GM19240 (cell line): ENCODE measurements around the gene NTF3.

Experiments
- DNase-seq: peaks from one replicate; pipeline ENCODE4 v3.0.0; 2011; ENCODE audit warnings: low spot score; ENCODE audit not compliant: insufficient read length

NTF3 gene

GRCh38 chr12:5510251-5510805, 78.4 kb downstream of the NTF3 start:
- DNase-seq = no peak

DNA sequence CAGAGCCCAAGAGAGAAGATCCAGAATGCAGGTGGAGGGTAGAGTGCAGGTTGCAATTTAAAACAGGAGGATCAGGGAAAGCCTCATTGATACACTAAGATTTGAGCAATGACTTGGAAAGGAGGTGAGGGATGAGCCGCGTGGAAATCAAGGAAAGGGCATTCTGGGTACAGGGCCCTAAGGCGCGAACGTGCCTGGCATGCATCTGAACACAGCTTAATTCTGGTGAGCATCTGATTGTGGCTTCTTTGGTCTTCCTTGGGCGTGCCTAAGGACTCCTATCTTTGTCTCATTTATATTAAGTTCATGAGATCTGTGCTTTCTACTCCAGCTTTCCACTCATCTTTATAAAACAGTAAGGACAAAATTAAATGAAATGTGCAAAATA, 79.3 kb downstream of the NTF3 start:
- DNase-seq = no peak

GRCh38 chr12:5511644-5512600, 80.0 kb downstream of the NTF3 start:
- no peak for DNase-seq

DNA sequence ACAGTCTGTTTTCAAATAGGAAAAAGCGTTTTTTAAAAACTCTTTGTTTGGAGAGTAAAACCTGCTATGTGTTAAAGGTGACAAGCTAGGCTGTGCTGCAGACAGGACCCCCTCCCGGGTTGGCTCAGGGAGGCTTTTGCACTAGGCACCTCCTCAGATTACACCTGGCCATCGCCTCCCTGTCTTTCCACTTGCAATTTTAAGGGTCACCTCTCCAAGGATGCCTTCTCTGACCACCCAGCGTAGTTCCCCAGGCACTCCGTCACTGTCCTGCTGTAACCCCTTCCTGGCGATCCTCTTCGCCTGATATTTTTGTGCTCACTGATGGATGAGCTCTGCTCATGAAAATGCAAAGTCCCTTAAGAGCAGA, 80.7 kb downstream of the NTF3 start:
- DNase-seq = no peak

- no peak for DNase-seq
These were observed 81.5 kb downstream of the NTF3 start for GRCh38 chr12:5513406-5513805.

DNA sequence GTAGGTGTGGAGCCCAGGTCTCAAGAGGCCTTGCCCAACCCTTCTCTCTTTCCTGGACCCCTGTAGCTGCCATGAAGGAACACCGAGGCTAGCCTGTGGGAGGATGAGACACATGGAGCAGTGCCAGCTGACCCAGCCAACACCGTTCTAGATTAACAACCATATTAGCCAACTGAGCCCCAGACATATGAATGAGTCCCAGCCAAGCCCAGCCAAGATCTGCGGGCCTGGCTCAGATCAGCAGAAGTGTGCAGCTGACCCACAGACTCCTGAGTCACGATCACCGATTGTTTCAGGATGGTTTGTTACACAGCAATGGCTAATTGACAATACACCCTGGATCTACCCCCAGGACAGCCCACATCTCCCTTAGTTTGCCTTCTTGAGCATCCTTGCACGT, 82.1 kb downstream of the NTF3 start:
- no peak for DNase-seq

DNA sequence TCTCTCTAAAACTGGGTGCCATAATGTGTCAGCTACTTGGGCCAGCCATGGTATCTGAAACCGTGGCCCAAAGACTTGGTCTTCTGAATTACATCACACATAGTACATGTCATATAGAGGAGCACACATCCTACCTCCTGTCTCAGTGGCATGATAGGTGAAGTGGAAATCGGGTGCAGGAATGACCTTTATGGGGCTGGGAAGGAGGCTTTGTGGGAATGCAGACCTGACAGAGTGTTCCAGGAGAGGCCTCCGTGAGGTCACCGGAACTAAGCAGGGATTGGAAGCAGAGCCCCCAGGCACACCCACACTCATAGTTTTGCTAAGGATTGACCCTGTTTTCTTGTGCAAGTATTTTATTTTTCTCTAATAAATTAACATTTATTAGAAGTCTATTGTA, 82.6 kb downstream of the NTF3 start:
- DNase-seq = no peak

- no peak for DNase-seq
These were observed 83.5 kb downstream of the NTF3 start for GRCh38 chr12:5515458-5515857.

DNA sequence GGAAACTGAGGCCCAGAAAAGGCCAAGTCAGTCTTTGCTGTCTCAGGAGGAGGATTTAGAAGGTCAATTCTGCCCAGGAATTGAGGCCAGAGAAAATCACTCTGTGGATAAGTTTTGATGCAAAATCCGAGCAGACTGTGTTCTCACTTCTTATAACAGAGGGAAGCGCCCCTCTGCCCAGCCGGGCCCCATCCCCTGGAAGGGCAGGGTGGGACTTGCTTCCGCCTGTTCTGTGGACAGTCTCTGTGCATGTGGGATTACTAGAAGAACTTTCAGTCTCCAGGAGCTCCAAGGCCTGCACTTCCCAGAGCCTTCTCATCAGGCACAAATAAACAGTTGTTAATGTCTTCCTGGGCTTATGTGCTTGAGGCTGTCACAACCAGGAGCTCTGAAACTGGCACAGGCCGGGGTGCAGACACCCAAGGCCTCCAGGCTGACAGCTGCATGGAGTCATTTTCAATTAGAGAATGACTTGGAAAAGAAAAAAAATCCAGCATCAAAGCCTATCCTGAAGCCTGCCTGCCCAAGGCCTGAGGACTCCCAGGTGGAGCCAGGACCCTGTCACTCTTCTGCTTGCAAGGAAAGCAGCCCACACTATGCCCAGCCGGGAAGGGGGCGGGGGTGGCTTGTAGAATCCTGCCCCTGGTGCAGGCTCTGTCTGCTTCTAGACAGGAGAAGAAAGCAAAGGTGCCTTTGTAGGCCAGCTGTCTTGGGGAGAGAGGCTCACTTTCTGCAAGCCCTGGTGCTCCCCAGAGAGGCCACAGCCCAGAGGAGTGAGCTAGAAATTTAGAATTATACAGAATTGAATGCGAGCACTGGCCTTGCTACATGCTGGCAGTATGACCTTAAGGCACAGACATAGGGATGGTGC, 84.7 kb downstream of the NTF3 start:
- no peak for DNase-seq

DNA sequence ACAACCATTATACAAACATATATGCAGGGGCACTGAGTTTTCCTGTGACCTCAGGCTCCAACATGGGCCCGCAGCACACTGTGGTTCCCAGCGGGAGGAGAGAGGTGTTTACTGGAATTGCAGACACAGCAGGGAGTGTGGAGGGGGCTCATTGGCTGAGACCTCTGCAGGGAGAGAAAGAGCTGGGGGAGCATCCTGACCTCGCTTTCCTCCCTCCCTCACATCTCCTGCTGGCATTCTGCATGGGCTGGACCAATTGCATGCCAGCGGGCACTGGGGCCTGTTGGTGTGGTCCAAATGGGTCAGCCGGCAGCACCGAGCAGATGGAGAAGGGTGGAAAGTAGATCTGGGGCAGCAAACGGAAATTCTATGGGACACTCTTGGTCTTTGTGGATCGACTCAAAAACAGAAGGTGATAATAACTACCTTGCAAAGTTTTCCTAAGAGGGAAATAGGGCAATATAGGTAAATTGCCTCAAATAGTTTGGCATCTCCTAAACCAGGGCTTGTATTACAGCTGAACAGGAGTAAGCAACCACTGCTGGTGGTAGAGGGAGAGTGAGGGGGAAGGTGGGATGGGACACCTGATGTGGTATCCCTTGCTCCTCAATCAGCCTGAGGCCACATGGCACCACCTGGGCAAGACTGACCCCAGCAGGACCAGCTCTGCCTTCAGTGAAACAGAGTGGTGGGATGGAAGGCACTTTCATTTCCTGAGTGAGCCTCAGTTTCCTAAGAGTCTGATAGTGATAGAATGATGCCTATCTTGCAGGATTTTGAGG, 86.9 kb downstream of the NTF3 start:
- no peak for DNase-seq

DNA sequence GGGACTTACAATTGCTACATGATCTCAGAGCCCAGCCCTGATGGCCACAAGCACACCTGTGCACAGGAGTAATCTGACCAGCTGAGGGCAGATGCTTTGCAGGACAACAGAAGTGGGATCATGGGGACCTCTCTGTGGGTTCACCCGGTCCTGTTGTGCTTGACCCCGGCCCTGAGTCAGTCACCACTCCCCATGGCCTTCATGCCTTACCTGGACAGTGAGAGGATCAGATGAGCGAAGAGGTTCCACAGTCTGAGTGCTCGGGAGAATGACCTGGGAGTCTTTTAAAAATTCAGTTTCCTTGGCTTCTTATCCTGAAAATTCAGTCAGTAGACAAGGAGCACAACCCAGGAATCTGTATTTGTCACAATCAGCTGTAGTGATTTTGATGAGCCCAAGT, 88.1 kb downstream of the NTF3 start:
- DNase-seq = no peak

DNA sequence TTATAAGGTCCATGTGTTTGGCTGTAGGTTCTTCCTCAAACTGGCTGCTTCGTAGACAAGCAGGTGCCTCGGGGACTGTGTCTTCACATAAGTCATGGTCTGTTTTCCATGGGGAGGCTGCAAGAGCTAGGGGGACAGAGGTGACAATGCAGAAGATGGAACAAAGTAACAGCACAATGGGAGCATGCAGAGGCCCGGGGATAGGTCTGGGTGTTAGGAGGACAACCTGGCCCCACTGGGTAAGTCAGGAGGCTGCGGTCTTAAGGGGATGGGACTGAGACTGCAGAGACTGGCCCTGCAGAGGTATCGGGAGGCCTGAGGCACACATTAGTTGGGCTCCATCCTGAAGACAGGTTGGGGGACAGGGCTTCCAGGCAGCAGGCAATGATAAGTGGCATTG, 88.9 kb downstream of the NTF3 start:
- DNase-seq = no peak

DNA sequence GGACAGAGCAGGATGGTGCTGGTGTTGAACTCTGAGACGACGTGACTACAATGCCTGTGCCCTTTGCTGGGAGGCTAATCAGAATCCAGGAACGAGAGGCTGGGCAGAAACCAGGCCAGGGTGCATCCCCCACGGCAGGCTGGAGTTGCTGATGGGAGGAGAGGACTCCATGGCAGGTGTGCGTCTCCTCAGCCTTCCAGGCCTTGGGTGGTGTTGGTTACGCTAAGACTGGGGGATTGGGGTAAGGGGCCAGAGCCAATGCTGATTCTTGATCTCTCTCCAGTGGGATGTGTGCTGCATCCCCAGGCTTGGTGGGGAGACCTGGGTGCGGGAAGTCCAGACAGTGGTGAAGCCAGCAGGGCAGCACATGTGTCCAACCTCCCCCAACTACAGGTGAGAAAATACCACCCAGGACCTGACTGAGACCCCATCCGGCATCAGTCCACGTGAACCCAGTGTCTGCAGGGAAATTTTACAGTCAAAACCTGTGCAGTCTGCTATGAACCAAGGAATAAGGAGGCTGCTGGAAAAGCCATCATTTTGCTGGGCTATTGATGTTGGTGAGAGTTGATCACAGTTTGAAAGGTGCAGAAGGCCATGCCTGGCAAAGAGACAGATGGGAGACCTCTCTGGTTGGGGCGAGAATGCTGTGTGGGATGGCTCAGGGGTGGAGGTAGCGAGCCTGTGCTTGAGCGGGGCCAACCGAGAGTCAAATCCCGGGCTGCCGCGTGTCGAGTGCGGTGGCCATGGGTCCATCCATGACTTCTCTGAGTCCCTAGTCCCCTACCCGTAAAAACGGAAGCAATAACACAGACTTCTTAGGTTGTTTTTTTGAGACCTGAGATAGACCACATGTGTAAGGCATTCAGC, 89.8 kb downstream of the NTF3 start:
- DNase-seq = no peak

DNA sequence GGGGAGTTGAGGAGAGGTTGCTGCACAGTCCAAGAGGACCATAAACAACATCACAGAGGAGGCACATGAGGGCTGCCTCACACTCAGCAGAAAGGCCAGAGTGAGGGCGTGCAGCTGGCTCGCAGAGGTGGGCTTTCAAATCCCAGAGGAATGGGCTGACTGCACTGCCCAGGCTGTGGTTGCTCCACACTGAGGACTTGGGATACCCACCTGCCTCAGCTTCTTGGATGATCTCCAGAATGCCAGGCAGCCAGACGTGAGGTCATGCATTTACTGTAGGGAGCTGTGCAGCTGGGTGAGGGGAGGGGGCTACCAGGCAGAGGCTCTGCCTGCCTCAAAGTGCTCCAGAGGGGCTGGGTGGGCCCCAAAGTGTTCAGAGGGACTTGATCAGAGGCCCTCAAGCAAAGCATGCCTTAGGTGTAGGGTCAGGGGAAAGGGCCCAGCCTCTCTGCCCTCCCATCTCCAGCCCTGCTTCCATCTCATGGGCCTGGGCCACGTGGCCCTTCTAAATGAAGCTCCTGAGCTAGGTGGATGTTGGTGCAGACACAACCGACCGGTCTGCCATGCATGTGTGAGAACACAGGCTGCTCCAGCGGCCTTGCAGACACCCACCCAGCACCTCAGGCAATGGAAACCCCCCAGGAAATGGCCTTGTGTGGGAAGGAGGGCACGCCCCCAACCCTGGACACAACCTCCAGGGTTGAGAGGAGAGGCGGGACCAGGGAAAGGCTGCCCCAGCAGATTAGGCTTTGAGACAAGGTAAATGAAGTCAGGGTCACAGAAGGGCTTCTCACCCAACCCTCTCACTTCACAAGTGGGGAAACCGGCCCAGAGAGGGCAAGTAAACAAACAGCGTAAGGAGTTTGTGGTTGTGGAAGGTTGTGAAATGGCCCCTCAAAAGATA, 90.8 kb downstream of the NTF3 start:
- no peak for DNase-seq

- no peak for DNase-seq
These were observed 91.6 kb downstream of the NTF3 start for GRCh38 chr12:5523396-5524115.

- DNase-seq = no peak
These were observed 92.3 kb downstream of the NTF3 start for GRCh38 chr12:5524116-5524768.

DNA sequence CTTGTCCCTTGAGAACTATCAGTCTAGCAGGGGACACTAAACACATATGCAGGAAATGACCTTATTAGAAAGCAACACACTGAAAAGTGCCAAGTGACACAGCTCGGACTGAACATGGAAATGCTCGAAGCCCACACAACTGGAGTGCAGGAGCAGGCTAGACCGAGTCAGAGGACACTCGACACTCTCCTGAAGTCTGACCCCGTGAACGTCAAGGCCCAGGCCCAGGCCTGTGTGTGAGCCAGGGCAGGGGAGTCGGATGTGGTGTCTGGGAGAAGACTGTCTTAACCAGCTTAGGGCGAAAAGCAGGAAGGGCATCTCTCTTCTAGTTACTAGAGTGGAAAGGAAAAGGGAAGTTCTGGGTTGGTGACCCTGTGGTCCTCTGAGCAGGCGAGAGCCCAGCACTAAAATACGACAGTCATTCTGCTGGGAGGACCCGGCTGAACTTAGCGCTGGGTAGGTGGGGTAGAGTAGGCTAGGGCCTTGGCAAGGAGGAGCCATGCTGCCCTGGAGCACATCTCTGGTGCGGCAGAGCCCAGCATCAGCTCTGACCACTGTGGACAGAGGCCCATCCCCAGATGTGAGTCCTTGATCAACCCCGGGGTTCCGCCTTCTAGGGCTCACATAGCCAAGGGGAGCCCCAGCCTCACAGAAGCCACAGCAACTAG, 93.0 kb downstream of the NTF3 start:
- DNase-seq = no peak
